ENCODE data around the gene DUSP16.
"Not testable (repeated sequence)": the region's sequence is repeated elsewhere in the genome, so short reads cannot be mapped to it uniquely, and the experiment has no call there.

The DUSP16 gene

GRCh38 chr12:12582895-12583303 lies 20.2 kb upstream of the DUSP16 start:
- no peak for DNase-seq

DNA sequence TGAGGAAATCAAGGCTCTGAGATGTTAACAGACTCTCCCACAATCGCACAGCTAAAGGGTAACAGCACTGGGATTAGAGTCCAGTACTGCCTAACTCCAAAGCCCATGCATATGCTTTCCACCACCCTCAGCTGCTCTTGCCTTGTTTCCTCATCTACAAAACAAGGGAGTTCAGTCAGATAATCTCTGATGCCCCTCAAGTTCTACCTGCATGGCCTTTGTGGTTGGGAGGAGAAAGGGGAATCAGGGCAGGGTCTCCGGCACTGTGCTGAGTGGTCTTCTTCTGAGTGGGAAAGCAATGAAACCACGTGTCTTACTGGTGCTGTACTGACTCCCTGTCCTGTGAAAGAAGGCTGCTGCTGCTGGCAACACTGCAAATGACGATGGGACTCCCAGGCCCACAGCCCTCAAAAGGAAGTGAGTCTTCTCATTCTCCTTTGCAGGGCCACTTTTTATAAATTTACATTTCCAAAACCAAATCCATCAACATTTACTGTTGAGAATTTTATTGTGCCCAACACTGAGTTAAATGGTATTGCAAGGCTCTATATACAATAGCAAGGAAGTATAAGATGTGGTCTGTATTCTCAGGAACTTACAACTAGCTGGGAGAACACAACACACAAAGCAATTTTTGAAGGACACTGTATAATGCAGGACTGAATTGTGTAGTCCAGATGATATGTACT lies 19.7 kb upstream of the DUSP16 start:
- no peak for DNase-seq

DNA sequence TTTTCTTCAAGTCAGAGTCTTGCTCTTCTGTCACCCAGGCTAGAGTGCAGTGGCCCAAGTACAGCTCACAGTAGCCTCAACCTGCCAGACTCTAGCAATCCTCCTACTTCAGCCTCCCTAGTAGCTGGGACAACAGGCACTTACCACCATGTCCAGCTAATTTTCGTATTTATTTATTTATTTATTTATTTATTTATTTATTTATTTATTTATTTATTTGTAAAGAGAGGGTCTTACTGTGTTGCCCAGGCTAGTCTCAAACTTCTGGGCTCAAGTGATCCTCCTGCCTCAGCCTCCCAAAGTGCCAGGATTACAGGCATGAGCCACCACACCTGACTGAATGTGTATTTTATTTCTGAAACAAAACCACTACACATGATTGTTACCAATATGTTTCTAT lies 18.1 kb upstream of the DUSP16 start:
- DNase-seq: not testable (repeated sequence)

DNA sequence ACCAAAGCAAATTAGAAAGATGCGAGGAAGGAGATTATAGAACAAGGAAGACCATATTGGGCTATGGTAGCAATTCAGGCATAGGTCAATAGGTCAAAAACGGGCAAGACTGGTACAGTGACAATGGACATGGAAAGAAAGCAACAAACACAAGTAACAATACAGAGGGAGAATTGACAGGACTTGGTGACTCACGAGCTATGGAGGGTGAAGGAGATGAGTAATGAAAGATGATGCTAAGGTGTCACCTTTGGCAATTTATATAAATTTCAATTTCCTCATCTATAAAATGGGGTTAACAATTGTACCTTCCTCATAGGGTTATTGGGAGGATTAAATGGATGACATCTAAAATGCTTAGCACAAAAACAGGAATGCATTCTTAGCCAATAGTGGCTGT lies 15.1 kb upstream of the DUSP16 start:
- no peak for DNase-seq

GRCh38 chr12:12572659-12573058 lies 10.0 kb upstream of the DUSP16 start:
- no peak for DNase-seq

DNA sequence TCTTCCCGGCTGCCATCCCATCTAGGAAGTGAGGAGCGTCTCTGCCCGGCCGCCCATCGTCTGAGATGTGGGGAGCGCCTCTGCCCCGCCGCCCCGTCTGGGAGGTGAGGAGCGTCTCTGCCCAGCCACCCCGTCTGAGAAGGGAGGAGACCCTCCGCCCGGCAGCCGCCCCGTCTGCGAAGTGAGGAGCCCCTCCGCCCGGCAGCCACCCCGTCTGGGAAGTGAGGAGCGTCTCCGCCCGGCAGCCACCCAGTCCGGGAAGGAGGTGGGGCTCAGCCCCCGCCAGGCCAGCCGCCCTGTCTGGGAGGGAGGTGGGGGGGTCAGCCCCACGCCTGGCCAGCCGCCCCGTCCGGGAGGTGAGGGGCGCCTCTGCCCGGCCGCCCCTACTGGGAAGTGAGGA lies 3.3 kb upstream of the DUSP16 start:
- DNase-seq: not testable (repeated sequence)

- no peak for DNase-seq
Observed at GRCh38 chr12:12564911-12565310, 2.2 kb upstream of the DUSP16 start.

DNA sequence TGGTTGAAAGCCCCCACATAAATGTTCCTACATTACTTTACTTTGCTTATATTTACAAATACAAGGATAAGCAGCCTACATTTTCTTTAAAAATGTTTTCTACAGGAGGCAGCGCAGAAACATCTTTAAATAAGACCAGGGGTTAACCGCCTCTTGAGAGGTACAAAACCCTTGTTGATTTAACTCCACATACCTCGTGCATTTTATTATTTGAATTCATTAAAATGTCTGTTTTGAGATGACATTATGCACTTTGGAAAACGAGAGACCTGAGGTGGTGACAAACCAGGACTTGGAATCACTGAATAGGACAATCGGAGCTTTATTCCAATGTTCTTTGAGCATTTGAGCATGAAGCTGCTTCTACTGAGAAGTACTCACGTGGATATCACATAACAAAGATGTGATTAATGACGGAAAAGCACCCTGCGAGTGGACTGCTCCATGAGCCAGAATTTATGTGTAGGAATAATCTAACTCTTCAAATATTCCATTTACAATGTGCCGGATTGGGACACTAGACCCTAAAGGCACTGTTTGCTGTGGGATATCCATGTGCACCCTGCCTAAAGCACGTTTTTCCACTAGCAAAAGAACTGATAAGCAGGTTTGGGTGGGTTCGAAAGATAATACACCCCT lies 746 bp upstream of the DUSP16 start:
- DNase-seq: no peak

DNA sequence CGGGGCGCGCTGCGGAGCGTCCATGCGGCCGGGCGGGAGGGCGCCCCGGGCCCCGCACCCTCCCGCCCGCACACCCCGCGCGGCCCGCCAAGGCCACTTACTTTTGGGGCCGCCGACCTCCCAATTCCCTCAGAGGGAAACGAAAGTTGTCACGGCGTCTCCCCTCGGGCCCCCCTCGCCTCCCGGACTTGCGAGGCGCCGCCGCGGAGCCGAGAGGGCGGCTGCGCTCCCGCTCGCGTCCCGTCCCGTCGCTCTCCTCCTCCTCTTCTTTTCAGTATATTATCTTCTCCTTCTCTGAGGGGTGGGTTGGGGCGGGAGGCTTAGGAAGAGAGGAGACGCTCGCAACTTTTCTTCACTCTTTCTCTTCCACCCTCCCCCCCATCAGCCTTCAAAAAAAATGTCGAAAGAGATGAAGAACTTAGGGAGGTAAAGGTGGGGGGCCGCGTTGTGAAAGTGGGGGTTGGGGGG lies 613 bp downstream of the DUSP16 start:
- DNase-seq: no peak

DNA sequence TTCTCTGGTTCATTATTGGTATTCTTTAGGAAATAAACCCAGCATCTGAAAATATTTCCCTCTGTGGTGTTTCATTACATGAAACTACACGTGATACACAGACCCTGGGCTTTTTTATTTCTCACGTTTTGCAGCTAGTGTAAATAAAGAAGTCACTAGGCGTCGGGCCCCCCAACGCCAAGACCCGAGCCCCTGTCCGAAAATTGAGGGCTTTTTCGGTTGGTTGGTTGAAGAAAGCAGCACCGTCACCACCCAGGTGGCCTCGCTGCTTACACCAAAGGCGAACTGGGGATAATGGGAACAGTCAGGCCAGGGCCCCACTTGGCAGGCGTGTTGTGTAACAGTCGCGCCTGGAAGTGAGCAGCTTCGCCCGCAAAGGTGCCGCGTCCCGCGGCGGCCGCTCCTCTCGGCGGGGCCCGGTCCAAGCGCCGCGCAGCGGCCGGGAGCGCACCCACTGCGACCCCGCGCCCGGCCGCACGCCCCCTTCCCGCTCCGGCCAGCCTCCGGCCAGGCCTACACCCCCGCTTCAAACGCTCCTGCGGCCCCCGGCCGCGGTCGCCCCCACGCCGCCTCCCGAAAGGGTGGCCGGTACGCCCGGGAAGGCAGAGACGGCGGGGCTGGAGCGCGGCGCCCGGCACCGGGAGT lies 1.2 kb downstream of the DUSP16 start:
- no peak for DNase-seq

GRCh38 chr12:12560587-12561370 lies 1.9 kb downstream of the DUSP16 start:
- peak; percentile 9 for DNase-seq

DNA sequence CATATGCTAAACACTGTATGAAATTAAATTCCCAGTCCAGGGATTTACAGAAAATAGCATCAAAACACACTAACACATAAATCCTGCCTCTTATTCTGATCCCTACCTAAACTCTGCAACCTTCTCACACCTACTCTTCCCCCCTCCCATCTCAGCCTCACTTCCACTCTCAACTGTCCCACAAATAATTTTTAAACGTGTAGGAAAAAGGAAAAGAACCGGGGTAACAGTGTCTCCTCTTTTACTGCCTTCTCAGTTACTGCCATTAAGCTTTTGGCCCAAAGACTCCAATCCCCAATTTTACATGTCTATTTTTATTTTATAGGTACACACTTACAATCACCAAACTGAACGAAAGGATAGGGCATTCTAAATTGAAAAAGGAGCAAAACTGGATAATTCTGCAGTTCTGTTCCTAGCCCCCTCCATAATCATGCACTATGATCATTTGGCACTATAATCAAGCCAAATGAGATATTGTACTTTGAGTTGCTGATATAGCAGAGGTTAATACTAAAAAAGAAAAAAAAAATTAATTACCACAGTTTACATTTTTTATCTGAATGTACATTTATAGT lies 2.9 kb downstream of the DUSP16 start:
- no peak for DNase-seq

DNA sequence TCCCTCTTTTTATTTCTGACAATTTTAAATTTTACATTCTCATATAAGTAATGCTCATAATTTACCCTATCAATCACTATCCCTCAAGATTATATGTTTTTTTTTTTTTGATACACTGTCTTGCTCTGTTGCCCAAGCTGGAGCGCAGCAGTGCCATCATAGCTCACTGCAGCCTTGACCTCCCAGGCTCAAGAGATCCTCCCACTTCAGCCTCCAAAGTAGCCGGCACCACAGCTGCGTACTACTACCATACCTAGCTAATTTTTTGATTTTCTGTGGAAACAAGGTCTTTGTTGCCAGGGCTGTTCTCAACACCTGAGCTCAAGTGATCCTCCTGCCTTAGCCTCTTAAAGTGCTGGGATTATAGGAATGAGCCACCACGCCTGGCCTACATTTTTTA lies 4.4 kb downstream of the DUSP16 start:
- no peak for DNase-seq

DNA sequence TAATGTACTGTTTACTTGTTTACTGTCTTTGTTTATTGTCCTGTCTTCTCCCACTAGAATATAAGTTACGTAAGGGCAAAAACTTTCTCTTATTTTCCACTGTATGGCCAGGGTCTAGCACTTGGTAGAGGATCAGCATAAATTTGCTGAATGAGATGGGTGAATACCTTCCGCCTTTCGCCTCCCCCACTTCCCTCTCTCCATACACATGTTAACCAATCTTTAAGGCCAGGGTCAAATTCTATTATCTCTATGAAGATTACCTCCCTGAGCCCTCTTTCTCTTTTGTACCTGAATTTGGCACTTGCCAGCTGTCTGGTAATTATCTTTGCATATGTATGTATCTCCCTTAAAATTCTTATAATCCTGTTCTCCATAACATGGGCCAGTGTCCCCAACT lies 4.9 kb downstream of the DUSP16 start:
- no peak for DNase-seq

DNA sequence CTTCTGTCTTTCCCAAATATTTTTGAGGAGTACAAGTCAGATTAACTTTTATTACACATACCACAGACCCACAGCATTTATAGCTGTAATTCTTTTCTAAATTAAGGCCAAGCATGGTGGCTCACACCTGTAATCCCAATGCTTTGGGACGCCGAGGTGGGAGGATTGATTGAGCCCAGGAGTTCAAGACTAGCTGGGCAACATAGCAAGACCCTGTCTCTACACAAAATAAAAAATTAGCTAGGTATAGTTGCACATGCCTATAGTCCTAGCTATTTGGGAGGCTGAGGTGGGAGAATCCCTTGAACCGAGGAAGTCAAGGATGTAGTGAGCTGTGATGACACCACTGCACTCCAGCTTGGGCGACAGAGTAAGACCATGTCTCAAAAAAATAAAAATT lies 7.0 kb downstream of the DUSP16 start:
- no peak for DNase-seq

DNA sequence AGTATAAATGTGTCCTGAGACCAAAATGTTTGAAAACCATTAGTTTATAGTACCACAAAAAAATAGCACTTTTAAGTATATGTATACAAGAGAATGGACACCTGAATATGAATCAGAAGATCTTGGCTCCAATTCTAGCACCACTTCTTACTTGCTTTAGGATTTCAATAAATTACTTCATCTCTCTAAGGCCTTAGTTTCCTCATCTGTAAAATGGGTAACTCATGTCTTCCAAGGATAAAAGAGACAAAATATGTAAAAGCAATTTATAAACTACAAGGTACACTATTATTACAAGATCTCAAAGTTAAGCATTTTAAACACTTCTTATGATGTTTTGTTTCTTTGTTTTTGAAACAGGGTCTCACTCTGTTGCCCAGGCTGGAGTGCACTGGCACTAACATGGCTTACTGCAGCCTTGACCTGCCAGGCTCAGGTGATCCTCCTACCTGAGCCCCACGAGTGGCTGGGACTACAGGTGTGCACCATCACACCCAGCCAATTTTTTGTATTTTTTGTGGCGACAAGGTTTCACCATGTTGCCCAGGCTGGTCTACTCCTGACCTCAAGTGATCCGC lies 9.4 kb downstream of the DUSP16 start:
- DNase-seq: no peak

DNA sequence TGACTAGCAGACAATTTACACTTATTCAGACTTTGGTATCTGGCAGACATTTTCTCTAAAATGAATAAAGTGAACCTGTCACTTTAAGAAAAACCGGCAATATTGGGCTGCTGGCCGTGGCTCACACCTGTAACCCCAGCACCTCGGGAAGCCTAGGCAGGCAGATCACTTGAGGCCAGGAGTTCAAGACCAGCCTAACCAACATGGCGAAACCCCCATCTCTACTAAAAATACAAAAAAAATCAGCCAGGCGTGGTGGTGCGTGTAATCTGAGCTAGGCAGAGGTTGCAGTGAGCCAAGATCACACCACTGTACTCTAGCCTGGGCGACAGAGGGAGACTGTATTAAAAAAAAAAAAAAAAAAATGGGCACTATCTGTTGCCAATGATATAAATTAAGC lies 11.5 kb downstream of the DUSP16 start:
- no peak for DNase-seq

GRCh38 chr12:12550277-12550676 lies 12.4 kb downstream of the DUSP16 start:
- DNase-seq: no peak

DNA sequence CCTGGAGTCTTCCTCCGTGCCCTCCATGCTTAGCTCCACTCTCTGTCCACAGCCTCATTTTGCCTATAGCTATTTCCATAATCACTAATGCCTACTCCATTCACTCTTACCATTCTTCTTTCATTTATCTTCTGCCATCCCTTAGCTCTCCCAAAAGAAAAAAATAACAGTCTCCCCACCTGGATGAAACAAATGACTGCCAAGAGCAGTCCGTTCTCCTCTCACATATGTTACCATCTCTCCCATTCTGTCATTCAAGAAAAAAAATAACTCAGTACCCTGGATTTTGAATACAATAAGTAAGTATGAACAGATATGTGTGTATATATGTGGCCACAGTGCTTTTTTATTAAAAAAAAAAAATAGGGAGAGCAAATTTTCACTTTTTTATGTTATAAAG lies 13.2 kb downstream of the DUSP16 start:
- DNase-seq: no peak

DNA sequence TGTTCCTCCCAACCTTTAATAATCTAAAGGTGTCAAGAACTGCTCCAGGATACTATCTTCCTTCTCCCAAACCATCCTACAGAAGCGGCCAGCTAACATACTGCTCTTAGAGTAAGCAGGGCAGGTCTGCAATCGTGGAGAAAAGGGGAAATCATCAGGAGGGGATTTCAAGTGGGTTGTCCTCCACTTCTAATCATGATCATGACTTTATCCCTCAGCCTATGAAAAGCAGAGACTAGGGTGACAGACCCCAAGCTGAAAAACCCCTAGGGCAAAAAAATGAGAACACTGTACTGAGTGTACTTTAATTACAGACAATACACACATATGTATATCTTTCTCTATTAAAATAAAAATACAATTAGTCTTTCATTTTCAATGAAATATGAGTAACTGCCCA lies 13.9 kb downstream of the DUSP16 start:
- DNase-seq: no peak

- no peak for DNase-seq
Observed at GRCh38 chr12:12546314-12546772, 16.3 kb downstream of the DUSP16 start.

DNA sequence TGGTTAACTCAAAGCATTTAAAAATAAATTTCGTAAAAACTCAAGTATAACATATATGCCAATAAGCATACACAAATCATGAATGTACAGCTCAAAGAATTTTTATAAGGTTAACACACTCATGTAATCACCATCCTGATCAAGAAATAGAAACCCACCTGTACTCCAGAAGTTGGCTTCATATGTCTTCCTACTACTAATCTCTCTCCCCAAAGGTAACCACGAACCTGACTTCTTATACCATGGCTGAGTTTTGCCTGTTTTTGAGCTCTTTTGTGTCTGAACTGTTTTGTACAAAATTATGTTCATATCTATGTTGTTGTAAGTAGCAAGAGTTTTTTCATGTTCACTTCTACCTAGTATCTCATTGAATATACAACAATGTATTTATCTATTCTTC lies 18.7 kb downstream of the DUSP16 start:
- DNase-seq: no peak

DNA sequence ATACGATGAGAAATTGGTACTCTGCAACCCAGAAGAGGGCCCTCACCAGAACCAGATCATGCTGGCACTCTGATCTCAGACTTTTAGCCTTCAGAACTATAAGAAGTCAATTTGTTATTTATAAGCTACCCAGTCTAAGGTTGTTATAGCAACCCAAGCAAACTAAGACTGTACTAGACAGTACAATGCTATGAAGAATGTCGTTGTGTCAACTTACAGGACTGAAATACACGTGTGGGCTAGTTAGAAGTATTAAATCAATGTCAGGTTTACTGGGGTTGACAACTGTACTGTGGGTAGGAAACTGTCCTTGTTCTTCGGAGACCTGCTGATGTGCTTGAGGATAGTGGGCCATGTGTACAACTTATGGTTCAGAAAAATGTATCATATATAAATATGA lies 19.7 kb downstream of the DUSP16 start:
- DNase-seq: no peak
